Spleen (tissue), 7 donors: ENCODE data around the gene TMEM26.

Source experiments
- POLR2A ChIP-seq, 3 donors: fragments of 450-650 bp; IDR thresholded peaks; one replicate each; pipeline ENCODE4 v1.5.1; 2017; ENCODE audit warnings: antibody characterized with exemption in 3 of 3, mild to moderate bottlenecking in 1 of 3
- POLR2AphosphoS5 ChIP-seq, 3 donors: sonication (generic); formaldehyde crosslinking; IDR thresholded peaks; one replicate each; pipeline ENCODE4 v1.5.1; 2017; ENCODE audit warnings: antibody characterized with exemption in 3 of 3
- TF ChIP-seq, protein P1 (sequence below), 11 experiments: fragments of 200-600 bp in 7 of 11; fragments of 450-650 bp in 4 of 11; sonication (generic) in 4 of 11; IDR thresholded peaks in 8 of 11; conservative IDR thresholded peaks in 3 of 11; 1 replicate in 7 of 11; 2 replicates in 4 of 11; pipeline versions ENCODE4 v1.4.0 to v1.8.0; 2016 to 2021; ENCODE audit warnings: antibody characterized with exemption in 11 of 11, inconsistent platforms in 4 of 11, mild to moderate bottlenecking in 1 of 11
- donor health status: DM: no; HTN: no; CAD: no; lungs with moderate emphysema.
- donor health status: DM: no; HTN: no; CAD: no.
- donor health status: DM: no; HTN: no; CAD: no.

DNA sequence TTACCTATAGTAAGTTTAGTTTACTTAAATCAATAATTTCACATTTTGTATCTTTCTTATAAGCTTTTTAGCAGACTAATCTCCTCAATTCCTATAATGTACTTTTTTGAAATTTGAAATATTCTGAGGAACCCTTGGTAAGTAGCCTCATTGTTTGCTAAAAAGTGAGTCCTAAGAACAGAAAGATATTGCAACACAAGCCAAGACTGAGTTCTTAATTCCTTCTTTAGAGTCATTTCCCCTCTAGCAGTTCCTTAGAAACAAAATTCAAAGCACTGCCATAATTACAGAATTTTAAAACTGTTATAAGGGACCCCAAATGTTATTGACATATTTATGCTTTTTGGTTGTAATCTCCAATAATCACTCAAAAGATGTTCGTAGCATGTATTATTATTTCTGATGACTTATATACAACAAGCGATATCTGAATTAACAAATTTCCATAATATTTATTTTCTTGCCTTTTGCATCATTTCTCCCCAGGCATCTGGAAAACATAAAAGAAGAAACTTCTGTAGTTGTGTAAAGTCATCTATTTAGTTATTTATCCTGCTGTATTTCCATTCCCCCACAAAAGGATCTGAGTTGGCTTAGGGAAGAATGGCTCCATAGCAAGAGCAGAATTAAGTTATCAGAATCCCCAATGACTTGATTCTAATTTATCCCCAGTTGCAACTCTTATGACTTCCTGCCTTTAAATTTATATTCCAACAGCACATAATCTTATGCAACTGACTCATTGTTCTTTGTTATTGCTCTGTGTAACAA, 67.8 kb downstream of the TMEM26 start:
- TF ChIP-seq POLR2A (IDR thresholded peaks at IDR 0.05), result no peak
- TF ChIP-seq, protein P1, sequence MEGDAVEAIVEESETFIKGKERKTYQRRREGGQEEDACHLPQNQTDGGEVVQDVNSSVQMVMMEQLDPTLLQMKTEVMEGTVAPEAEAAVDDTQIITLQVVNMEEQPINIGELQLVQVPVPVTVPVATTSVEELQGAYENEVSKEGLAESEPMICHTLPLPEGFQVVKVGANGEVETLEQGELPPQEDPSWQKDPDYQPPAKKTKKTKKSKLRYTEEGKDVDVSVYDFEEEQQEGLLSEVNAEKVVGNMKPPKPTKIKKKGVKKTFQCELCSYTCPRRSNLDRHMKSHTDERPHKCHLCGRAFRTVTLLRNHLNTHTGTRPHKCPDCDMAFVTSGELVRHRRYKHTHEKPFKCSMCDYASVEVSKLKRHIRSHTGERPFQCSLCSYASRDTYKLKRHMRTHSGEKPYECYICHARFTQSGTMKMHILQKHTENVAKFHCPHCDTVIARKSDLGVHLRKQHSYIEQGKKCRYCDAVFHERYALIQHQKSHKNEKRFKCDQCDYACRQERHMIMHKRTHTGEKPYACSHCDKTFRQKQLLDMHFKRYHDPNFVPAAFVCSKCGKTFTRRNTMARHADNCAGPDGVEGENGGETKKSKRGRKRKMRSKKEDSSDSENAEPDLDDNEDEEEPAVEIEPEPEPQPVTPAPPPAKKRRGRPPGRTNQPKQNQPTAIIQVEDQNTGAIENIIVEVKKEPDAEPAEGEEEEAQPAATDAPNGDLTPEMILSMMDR (IDR thresholded peaks at IDR 0.05 in 8 of 11, conservative IDR thresholded peaks at IDR 0.05 in 3 of 11), result no peak
- no peak for TF ChIP-seq POLR2AphosphoS5 (IDR thresholded peaks at IDR 0.05)
